ENCODE results near the gene GMDS.

GMDS gene

GRCh38 chr6:2044192-2044591, 201.2 kb downstream of the GMDS start:
- in situ Hi-C loops (cut with MboI; ENCODE audit: low sequenced_read_pairs), result no loop called here

- in situ Hi-C loops (cut with MboI; ENCODE audit: low sequenced_read_pairs), result no loop called here
Measured at GRCh38 chr6:2042956-2043648, 202.3 kb downstream of the GMDS start.

DNA sequence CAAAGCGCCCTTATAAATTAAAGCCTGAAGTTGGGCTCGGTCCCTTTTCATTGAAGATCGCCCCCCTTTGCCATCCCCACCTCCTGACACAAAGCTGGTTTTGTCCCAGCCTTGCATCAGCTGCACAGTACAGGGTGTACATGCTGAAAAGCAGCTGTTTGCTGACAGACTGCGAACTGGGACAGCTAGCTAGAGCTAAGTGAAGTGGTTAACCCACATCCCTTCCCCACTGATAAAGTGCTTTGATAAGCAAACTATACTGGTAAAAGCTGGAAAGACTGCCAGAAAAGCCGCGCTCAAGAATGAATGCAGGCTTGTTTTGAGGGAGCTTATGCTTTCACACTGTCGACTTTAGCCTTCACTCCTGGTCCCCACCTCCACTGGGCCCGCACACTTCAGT, 207.3 kb downstream of the GMDS start:
- in situ Hi-C loops (cut with MboI; ENCODE audit: low sequenced_read_pairs), result no loop called here

- in situ Hi-C loops (cut with MboI; ENCODE audit: low sequenced_read_pairs), result no loop called here
Measured at GRCh38 chr6:2037237-2037926, 208.0 kb downstream of the GMDS start.

- in situ Hi-C loops (cut with MboI; ENCODE audit: low sequenced_read_pairs), result no loop called here
Measured at GRCh38 chr6:2036710-2037023, 208.7 kb downstream of the GMDS start.

GRCh38 chr6:2035826-2036709, 209.3 kb downstream of the GMDS start:
- in situ Hi-C loops (cut with MboI; ENCODE audit: low sequenced_read_pairs), result no loop called here

- in situ Hi-C loops (cut with MboI; ENCODE audit: low sequenced_read_pairs), result no loop called here
Measured at GRCh38 chr6:2035046-2035445, 210.4 kb downstream of the GMDS start.

- in situ Hi-C loops (cut with MboI; ENCODE audit: low sequenced_read_pairs), result no loop called here
Measured at GRCh38 chr6:2034256-2034655, 211.1 kb downstream of the GMDS start.

GRCh38 chr6:2033544-2033943, 211.9 kb downstream of the GMDS start:
- in situ Hi-C loops (cut with MboI; ENCODE audit: low sequenced_read_pairs), result no loop called here

GRCh38 chr6:2030682-2031244, 214.6 kb downstream of the GMDS start:
- in situ Hi-C loops (cut with MboI; ENCODE audit: low sequenced_read_pairs), result no loop called here

DNA sequence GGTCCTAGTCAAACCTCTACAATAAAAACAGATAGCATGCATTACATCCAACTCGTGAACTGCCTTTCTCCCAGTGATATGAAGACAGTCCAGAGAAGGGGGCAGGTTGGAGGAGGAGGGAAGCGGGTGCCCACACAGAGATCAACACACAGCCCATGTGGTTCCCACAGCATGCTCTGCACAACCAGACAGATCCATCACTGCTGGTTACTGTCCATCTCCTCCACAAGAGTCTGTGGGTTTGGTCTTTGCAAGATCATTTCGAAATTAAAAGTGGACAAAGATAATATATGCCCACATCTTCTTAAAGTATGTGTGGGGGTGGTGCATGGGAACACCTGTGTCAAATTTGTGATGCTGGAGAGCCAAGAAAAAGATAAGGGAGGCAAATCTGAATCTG, 215.5 kb downstream of the GMDS start:
- in situ Hi-C loops (cut with MboI; ENCODE audit: low sequenced_read_pairs), result no loop called here

- in situ Hi-C loops (cut with MboI; ENCODE audit: low sequenced_read_pairs), result no loop called here
Measured at GRCh38 chr6:2029130-2029794, 216.1 kb downstream of the GMDS start.

- in situ Hi-C loops (cut with MboI; ENCODE audit: low sequenced_read_pairs), result no loop called here
Measured at GRCh38 chr6:2028457-2029038, 216.9 kb downstream of the GMDS start.

GRCh38 chr6:2026133-2026532, 219.3 kb downstream of the GMDS start:
- in situ Hi-C loops (cut with MboI; ENCODE audit: low sequenced_read_pairs), result no loop called here

- in situ Hi-C loops (cut with MboI; ENCODE audit: low sequenced_read_pairs), result no loop called here
Measured at GRCh38 chr6:2021713-2022125, 223.7 kb downstream of the GMDS start.

DNA sequence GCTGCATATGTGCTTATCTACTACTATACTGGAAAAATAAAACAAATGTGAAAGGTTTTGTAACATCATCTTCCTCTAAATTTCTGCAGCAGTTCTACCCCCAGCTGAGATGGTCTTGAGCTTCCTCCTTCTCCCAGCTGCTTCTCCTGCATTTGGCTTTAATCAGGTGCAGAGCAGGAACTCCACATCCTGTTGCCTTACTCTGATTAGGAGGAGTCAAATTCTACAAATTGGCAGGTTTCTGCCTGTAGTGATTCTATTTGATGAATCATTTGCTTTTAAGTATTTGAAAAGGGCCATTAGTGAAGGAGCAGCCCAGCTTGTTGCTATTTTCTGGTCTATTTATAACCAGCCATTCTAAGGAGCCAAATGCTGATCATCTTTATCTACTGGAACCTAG, 224.5 kb downstream of the GMDS start:
- in situ Hi-C loops (cut with MboI; ENCODE audit: low sequenced_read_pairs), result no loop called here

DNA sequence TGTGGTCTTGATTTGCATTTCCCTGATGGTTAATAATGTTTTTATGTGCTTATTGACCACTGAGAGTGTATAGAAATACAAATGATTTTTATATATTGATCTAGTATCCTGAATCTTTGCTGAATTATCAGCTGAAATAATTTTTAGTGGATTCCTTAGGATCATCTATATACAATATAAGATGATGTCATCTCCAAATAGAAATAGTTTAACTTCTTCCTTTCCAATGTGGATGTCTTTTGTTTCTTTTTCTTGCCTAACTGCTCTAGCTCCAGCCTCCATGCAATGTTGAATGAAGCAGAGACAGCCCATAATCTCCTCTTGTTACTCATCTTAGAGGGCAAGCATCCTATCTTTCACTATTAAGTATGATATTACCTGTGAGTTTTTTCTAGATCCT, 226.4 kb downstream of the GMDS start:
- in situ Hi-C loops (cut with MboI; ENCODE audit: low sequenced_read_pairs), result no loop called here

GRCh38 chr6:2016040-2016439, 229.4 kb downstream of the GMDS start:
- in situ Hi-C loops (cut with MboI; ENCODE audit: low sequenced_read_pairs), result no loop called here

DNA sequence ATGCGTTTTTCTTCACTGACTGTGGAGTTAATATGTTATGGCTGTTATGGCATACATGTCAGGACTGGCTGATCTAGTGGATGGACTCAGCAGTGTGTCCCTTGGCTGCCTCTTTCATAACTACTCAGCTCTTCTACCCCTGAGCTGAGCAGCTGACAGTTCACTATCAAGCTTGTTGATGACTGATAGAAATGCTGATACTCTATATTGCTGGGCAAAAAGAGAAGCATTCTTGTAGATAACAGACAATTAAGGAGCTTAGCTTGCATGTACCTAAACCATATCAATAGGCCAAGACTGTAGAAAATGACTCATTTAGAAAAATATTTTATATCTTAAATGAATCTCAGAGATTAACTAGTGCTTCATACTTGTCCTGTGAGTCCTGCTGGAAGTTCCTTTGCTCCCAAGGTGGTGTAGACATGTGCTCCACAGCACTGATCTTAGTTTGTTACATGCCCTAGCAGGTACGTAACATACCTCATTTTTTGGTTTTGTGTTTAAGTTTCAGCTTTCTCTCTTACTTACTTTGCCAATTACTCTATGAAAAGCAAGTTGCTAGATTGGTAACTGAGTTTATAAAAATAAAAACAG, 236.9 kb downstream of the GMDS start:
- in situ Hi-C loops (cut with MboI; ENCODE audit: low sequenced_read_pairs), result no loop called here

DNA sequence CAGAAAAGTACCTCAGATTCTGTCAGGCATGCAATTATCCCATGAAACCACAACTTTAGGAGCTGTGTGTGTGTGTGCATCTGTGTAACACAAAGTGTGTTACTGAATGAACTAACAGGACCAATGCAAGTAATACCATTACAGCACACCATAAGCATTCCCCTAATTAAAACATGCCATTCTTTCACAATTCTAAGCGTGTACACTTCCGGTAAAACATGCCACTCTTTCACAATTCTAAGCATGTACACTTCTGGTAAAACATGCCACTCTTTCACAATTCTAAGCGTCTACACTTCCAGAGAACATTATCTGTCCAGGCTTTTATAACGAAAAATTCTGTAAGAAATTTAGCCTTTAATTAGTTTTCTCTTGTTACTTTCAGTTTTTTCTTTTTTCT, 238.2 kb downstream of the GMDS start:
- in situ Hi-C loops (cut with MboI; ENCODE audit: low sequenced_read_pairs), result no loop called here
